ENCODE measurements around the gene LMO7. TPM values are rescaled to one million over a fixed set of nuclear protein-coding genes. Genes with fewer than 3 reads are reported as not detected.

Gene LMO7
- total RNA-seq, 2 experiments from 2014 or later = 21.4 to 25.4 TPM

DNA sequence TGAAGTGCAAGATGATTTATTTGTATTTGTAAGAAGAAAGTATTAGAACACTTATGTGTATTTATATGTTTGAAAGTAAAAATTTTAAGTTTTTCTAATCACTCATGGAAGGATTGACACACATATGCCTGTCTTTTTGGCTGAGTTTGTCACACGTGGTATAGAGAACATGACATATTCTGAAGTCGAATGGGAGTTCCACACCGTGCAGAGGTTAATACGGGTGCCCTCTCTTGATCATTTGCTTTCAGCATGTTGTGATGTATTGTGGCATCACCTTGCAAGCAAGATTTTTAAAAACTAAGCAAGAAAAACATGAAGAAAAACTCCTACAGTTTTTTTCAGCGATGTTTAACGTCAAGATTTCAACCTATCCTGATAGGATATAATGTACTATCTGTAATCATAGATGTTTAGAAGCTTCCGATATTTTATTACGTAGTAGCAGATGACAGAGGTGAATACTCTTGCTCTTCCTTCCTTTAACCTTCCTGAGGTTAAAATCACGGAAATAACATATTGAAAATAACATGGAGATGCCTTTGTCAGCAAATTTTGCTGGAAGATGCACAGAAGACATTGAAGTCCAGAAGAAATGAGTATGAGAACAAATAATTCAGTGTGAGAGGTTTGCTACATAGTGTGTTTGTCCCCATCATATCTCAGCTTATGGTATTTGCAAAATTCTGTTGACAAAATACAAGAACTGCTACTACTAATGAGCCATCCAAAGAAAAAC, 231.4 kb downstream of the LMO7 start:
- 0 out of 2 replicates have a peak, but pooled peaks cover 4% of the 10 kb centered on the region for H4K20me1 ChIP-seq (ENCODE audit: insufficient read depth, low read length)
- ChIA-PET POLR2A (interaction anchor here (2.2 kb wide), 1 partner anchor 12 kb away, joined by 6 read pairs; no protein-coding TSS in a partner anchor), CTCF (ENCODE audit: unreplicated experiment) (no interaction called here)
- no TSS peak for BruUV-seq (replicated peaks)
- intact Hi-C loops (cut with micrococcal nuclease; ENCODE audit: unreplicated experiment) = loop anchor here (10.0 kb wide), 1 partner anchor 173 kb away; no protein-coding TSS in a partner anchor
- H3K4me3 ChIP-seq (ENCODE audit: low read depth, low read length, poor library complexity, severe bottlenecking) = no peak overlapping the region
- no peak overlapping the region for H2AFZ ChIP-seq (ENCODE audit: low read length)
- no peaks in the 10 kb centered on the region for H3K4me1 ChIP-seq (ENCODE audit: insufficient read depth, low read length, poor library complexity, severe bottlenecking)
- H3K36me3 ChIP-seq (ENCODE audit: insufficient read depth, low read length) = no peaks in the 10 kb centered on the region
- DNase-seq (ENCODE audit: low spot score) = no peak
- H3K79me2 ChIP-seq (ENCODE audit: insufficient read depth, low read depth, low read length) = no peaks in the 10 kb centered on the region
- H3K4me2 ChIP-seq (ENCODE audit: low read length) = no peak overlapping the region
- no peaks in the 10 kb centered on the region for H3K9me3 ChIP-seq (ENCODE audit: low read length)
- no peaks in the 10 kb centered on the region for H3K9me2 ChIP-seq (ENCODE audit: insufficient read depth, low read length)
- TF ChIP-seq CTCF (conservative IDR thresholded peaks at IDR 0.05; ENCODE audit: low read length) (no peak), EZH2phosphoT487 (IDR thresholded peaks at IDR 0.05; ENCODE audit: borderline replicate concordance, low read depth, low read length) (no peak)
- H3K27ac ChIP-seq (ENCODE audit: low read depth, low read length, poor library complexity, severe bottlenecking) = no peak overlapping the region

GRCh38 chr13:75869981-75870380, 233.9 kb downstream of the LMO7 start:
- no peak overlapping the region for H3K27ac ChIP-seq (ENCODE audit: low read depth, low read length, poor library complexity, severe bottlenecking)
- POLR2A ChIA-PET = interaction anchor here (0.7 to 0.9 kb wide), 2 partner anchors 12 to 279 kb away, joined by 3 to 4 read pairs; no protein-coding TSS in a partner anchor
- H3K4me3 ChIP-seq (ENCODE audit: low read depth, low read length, poor library complexity, severe bottlenecking) = no peak overlapping the region
- H4K20me1 ChIP-seq (ENCODE audit: insufficient read depth, low read length) = 0 out of 2 replicates have a peak, but pooled peaks cover 4% of the 10 kb centered on the region
- H3K4me1 ChIP-seq (ENCODE audit: insufficient read depth, low read length, poor library complexity, severe bottlenecking) = no peaks in the 10 kb centered on the region
- H3K9me3 ChIP-seq (ENCODE audit: low read length) = no peaks in the 10 kb centered on the region
- no peaks in the 10 kb centered on the region for H3K36me3 ChIP-seq (ENCODE audit: insufficient read depth, low read length)
- no peak overlapping the region for H2AFZ ChIP-seq (ENCODE audit: low read length)
- DNase-seq (ENCODE audit: low spot score) = no peak
- no peak overlapping the region for H3K4me2 ChIP-seq (ENCODE audit: low read length)
- CTCF ChIA-PET (ENCODE audit: unreplicated experiment) = interaction anchor here (1.4 kb wide), 1 partner anchor 13 kb away, joined by 3 read pairs; no protein-coding TSS in a partner anchor
- H3K79me2 ChIP-seq (ENCODE audit: insufficient read depth, low read depth, low read length) = no peaks in the 10 kb centered on the region
- no peak for TF ChIP-seq CTCF (conservative IDR thresholded peaks at IDR 0.05; ENCODE audit: low read length)
- TF ChIP-seq EZH2phosphoT487 (IDR thresholded peaks at IDR 0.05; ENCODE audit: borderline replicate concordance, low read depth, low read length) = no peak
- intact Hi-C loops (cut with micrococcal nuclease; ENCODE audit: unreplicated experiment) = loop anchor here (10.0 kb wide), 1 partner anchor 175 kb away; no protein-coding TSS in a partner anchor
- no peaks in the 10 kb centered on the region for H3K9me2 ChIP-seq (ENCODE audit: insufficient read depth, low read length)
- BruUV-seq (replicated peaks) = no TSS peak

All from OCI-LY7 (cell line).